ENCODE results near the gene MAP3K10.

- no peak for TF ChIP-seq POLR2AphosphoS5 (IDR thresholded peaks at IDR 0.05; ENCODE audit: borderline replicate concordance, low read depth, low read length)
- no peak for TF ChIP-seq EZH2 (IDR thresholded peaks at IDR 0.05)
Observed at GRCh38 chr19:40144151-40144550, 47.1 kb upstream of the MAP3K10 start.

Data from SK-N-MC (cell line).